ENCODE data around the gene BMERB1.

- TF ChIP-seq CTCF (optimal IDR thresholded peaks at IDR 0.05 in 1 of 3, IDR thresholded peaks at IDR 0.05 in 1 of 3, conservative IDR thresholded peaks at IDR 0.05 in 1 of 3; ENCODE audit: extremely low read depth in 1 of 3, insufficient read depth in 2 of 3, low read length in 3 of 3) = no peak
- TF ChIP-seq EZH2 (IDR thresholded peaks at IDR 0.05; ENCODE audit: low read length) = no peak
These were observed 4.7 kb downstream of the BMERB1 start for GRCh38 chr16:15439102-15439501.

Data from keratinocyte (primary cell).